Heart left ventricle (tissue), 13 donors: ENCODE results near the gene TREM1.

Experiments used
- CTCF ChIP-seq, 12 donors: fragments of 200-600 bp; sonication (generic) in 4 of 12; IDR thresholded peaks; one replicate each; pipeline versions ENCODE4 v1.5.0 to v1.8.0; 2018 to 2022; ENCODE audit warnings: antibody characterized with exemption in 12 of 12, mild to moderate bottlenecking in 5 of 12
- POLR2A ChIP-seq, 2 donors: fragments of 450-650 bp; IDR thresholded peaks; one replicate each; pipeline ENCODE4 v1.6.1; 2017; ENCODE audit warnings: antibody characterized with exemption in 2 of 2, mild to moderate bottlenecking in 2 of 2, moderate library complexity in 2 of 2
- donor health status: ischemic (EF 13 %, LVEDD 7.1; RV severe dilation, severe dysfunction).
- donor health status: DM: no; HTN: yes; CAD: no.
- donor health status: DM: no; HTN: no; CAD: no.
- donor health status: ischemic (EF 25% LVEDD 6.9; RV normal size, moderate dysfunction).
- donor health status: ischemic (EF 25% LVEDD 5.7; RV mildly dilated, moderate dysfunction).
- donor health status: ischemic (EF 35%, LVEDD 5.7; RV mildly dilated, moderate dysfunction).
- donor health status: nonischemic (EF 11% LVEDD 7.7; RV severe dilation, severe dysfunction).
- donor health status: DM: yes; HTN: yes; CAD: no.
- donor health status: PGD.
- donor health status: ischemic (EF 29% LVEDD 5.4; RV normal size, mild dysfunction).
- donor health status: nonischemic (EF 23%, LVEDD 6.1; RV moderate dilation, normal function).

GRCh38 chr6:41268478-41268877, 18.0 kb downstream of the TREM1 start:
- TF ChIP-seq CTCF (IDR thresholded peaks at IDR 0.05), result no peak
- TF ChIP-seq POLR2A (IDR thresholded peaks at IDR 0.05), result no peak
